NCI-H1105 treated with DMSO at 0.1 percent for 48 hours (cell line): Measurements from ENCODE around the gene FAM47C.
"Not testable (repeated sequence)": the region's sequence is repeated elsewhere in the genome, so short reads cannot be mapped to it uniquely, and the experiment has no call there.

ENCODE experiments used
- DNase-seq: peaks from one replicate; lab custom pipeline; 2025; lab: John Stamatoyannopoulos, UW

Gene FAM47C

GRCh38 chrX:37008182-37008581 lies at the start of gene FAM47C:
FAM47C (plus strand) TSS chrX:37008366; CDS start chrX:37008411, 45 bp downstream.
- not testable (repeated sequence) for DNase-seq

GRCh38 chrX:36961590-36961989 lies 46.6 kb upstream of the FAM47C start:
- DNase-seq = no peak

GRCh38 chrX:36963069-36963808 lies 44.9 kb upstream of the FAM47C start:
- no peak for DNase-seq

- no peak for DNase-seq
These were observed 44.3 kb upstream of the FAM47C start for GRCh38 chrX:36963852-36964251.

- DNase-seq = no peak
These were observed 34.6 kb upstream of the FAM47C start for GRCh38 chrX:36973575-36973974.

GRCh38 chrX:36974911-36975310 lies 33.3 kb upstream of the FAM47C start:
- DNase-seq = no peak

- DNase-seq = no peak
These were observed 29.3 kb upstream of the FAM47C start for GRCh38 chrX:36978886-36979285.

- DNase-seq = no peak
These were observed 24.3 kb upstream of the FAM47C start for GRCh38 chrX:36983831-36984230.

GRCh38 chrX:36985416-36986209 lies 22.6 kb upstream of the FAM47C start:
- DNase-seq = not testable (repeated sequence)

GRCh38 chrX:36986231-36986630 lies 21.9 kb upstream of the FAM47C start:
- DNase-seq = no peak

GRCh38 chrX:36987212-36987611 lies 21.0 kb upstream of the FAM47C start:
- DNase-seq = not testable (repeated sequence)

GRCh38 chrX:37000140-37000539 lies 8.0 kb upstream of the FAM47C start:
- no peak for DNase-seq

- DNase-seq = no peak
These were observed 2.3 kb downstream of the FAM47C start for GRCh38 chrX:37010496-37010895.

- not testable (repeated sequence) for DNase-seq
These were observed 26.1 kb downstream of the FAM47C start for GRCh38 chrX:37034260-37034659.

- DNase-seq = not testable (repeated sequence)
These were observed 28.6 kb downstream of the FAM47C start for GRCh38 chrX:37036674-37037220.

GRCh38 chrX:37038814-37039213 lies 30.6 kb downstream of the FAM47C start:
- DNase-seq = not testable (repeated sequence)

- not testable (repeated sequence) for DNase-seq
These were observed 35.1 kb downstream of the FAM47C start for GRCh38 chrX:37042956-37043885.

GRCh38 chrX:37047776-37048175 lies 39.6 kb downstream of the FAM47C start:
- DNase-seq = no peak

GRCh38 chrX:37057572-37057971 lies 49.4 kb downstream of the FAM47C start:
- not testable (repeated sequence) for DNase-seq

- DNase-seq = peak; percentile 0
These were observed 52.8 kb downstream of the FAM47C start for GRCh38 chrX:37060999-37061398.
